Body of pancreas (tissue), 4 donors: ENCODE measurements around the gene MXD3. TPM values are rescaled to one million over a fixed set of nuclear protein-coding genes. Genes with fewer than 3 reads are reported as not detected.

Experiments
- ATAC-seq: fragments of 150-250 bp; one replicate; pipeline ENCODE4 v1.9.1; 2016
- DNase-seq, 4 donors: peaks; one replicate each; pipeline ENCODE4 v3.0.0-alpha.2; 2019
- H3K27ac ChIP-seq, 4 donors: fragments of 200-600 bp; sonication (generic); 1 replicate in 3 of 4; 2 replicates in 1 of 4; pipeline versions ENCODE4 v1.5.1 to v1.6.1; 2016 to 2019; ENCODE audit warnings: mild to moderate bottlenecking in 1 of 4, mixed read lengths in 1 of 4, moderate library complexity in 1 of 4
- H3K27me3 ChIP-seq, 2 donors: fragments of 200-600 bp; sonication (generic); one replicate each; pipeline ENCODE4 v1.6.0; 2016; ENCODE audit warnings: mild to moderate bottlenecking in 1 of 2
- H3K36me3 ChIP-seq, 2 donors: fragments of 200-600 bp; sonication (generic); replicated peaks in 1 of 2; 2 replicates each; pipeline ENCODE4 v1.5.1; 2016; ENCODE audit warnings: low read depth in 2 of 2; ENCODE audit not compliant: insufficient read depth in 1 of 2
- H3K4me1 ChIP-seq: fragments of 200-600 bp; sonication (generic); one replicate; pipeline ENCODE4 v1.6.0; 2016
- H3K4me3 ChIP-seq, 2 donors: fragments of 200-600 bp; sonication (generic); 1 replicate in 1 of 2; 2 replicates in 1 of 2; pipeline ENCODE4 v1.5.1; 2016 to 2019
- H3K9me3 ChIP-seq, 3 donors: fragments of 200-600 bp; sonication (generic); 1 replicate in 2 of 3; 2 replicates in 1 of 3; pipeline ENCODE4 v1.5.1; 2016
- POLR2A ChIP-seq, 3 donors: fragments of 450-650 bp; IDR thresholded peaks; one replicate each; pipeline ENCODE4 v1.6.1; 2016; ENCODE audit warnings: antibody characterized with exemption in 3 of 3, mild to moderate bottlenecking in 2 of 3
- whole genome bisulfite sequencing, 2 donors: methylation state at CpG; one replicate each; pipeline ENCODE4 v1.1.5; 2017; 5-methylcytosine and 5-hydroxymethylcytosine counted together
- intact Hi-C: fragments of 100-400 bp; cut with DNase I; formaldehyde crosslinking; loops from one replicate; pipeline ENCODE4 v1.15.1; 2023
- total RNA-seq, 2 donors: library from RNA; depleted of rRNA; stranded (reverse); fragments of >200 nt; gene quantifications; one replicate each; pipeline ENCODE4 v1.1.0, GENCODE V29; 2016
- TF ChIP-seq, protein P1 (sequence below), 7 experiments: fragments of 450-650 bp in 4 of 7; fragments of 200-600 bp in 3 of 7; sonication (generic) in 3 of 7; IDR thresholded peaks; one replicate each; pipeline ENCODE4 v1.5.1; 2016 to 2019; ENCODE audit warnings: antibody characterized with exemption in 7 of 7

Gene MXD3
- total RNA-seq, 2 donors from 2014 or later, result 13.2 to 21.4 TPM

DNA sequence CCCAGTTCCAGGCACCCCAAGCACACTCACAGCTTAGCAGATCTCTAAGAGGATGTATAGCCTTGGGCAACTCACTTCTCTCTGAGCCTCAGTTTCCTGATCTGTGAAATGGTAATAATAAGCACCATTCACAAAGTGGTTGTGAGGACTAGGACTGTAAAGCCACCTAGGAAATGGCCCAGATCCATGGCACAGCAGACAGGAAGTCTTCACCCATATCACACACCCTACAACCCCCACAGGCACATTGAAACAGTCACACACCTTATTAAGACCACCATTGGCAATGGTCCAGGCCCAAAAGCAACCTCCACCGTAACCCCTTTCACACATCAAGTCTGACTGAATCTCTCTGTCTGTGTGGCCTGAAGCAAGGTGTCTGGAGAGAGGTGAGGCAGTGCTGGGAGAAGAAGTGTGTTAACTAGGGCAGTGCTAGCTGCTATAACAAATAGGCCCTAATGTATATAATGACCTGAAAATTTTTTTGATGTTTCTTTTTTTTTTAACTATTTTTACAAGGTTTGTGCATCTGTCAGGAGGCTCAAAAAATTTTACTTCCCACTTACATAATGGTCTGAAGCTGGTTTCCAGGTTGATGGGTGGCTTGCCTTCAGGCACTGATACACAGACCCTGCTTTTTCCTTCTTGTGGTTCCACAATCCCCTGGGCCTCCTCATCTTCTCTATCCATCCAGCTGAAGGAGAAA lies 43.6 kb upstream of the MXD3 start:
- H3K27me3 ChIP-seq, result no peaks in the 10 kb centered on the region
- no peaks in the 10 kb centered on the region for H3K9me3 ChIP-seq
- H3K4me3 ChIP-seq, result no peak overlapping the region
- intact Hi-C loops, result loop anchor here (5.0 kb wide), 1 partner anchor 33 kb away; no protein-coding TSS in a partner anchor
- DNase-seq, result no peak
- TF ChIP-seq, protein P1, sequence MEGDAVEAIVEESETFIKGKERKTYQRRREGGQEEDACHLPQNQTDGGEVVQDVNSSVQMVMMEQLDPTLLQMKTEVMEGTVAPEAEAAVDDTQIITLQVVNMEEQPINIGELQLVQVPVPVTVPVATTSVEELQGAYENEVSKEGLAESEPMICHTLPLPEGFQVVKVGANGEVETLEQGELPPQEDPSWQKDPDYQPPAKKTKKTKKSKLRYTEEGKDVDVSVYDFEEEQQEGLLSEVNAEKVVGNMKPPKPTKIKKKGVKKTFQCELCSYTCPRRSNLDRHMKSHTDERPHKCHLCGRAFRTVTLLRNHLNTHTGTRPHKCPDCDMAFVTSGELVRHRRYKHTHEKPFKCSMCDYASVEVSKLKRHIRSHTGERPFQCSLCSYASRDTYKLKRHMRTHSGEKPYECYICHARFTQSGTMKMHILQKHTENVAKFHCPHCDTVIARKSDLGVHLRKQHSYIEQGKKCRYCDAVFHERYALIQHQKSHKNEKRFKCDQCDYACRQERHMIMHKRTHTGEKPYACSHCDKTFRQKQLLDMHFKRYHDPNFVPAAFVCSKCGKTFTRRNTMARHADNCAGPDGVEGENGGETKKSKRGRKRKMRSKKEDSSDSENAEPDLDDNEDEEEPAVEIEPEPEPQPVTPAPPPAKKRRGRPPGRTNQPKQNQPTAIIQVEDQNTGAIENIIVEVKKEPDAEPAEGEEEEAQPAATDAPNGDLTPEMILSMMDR (IDR thresholded peaks at IDR 0.05), result no peak
- TF ChIP-seq POLR2A (IDR thresholded peaks at IDR 0.05), result no peak
- H3K36me3 ChIP-seq, result no peaks in the 10 kb centered on the region
- WGBS, 2 donors, result 94 to 95% methylated on average over 1 of the region's 1 CpG
- H3K4me1 ChIP-seq, result peaks cover 11% of the 10 kb centered on the region
- no peak for ATAC-seq
- no peak overlapping the region for H3K27ac ChIP-seq

DNA sequence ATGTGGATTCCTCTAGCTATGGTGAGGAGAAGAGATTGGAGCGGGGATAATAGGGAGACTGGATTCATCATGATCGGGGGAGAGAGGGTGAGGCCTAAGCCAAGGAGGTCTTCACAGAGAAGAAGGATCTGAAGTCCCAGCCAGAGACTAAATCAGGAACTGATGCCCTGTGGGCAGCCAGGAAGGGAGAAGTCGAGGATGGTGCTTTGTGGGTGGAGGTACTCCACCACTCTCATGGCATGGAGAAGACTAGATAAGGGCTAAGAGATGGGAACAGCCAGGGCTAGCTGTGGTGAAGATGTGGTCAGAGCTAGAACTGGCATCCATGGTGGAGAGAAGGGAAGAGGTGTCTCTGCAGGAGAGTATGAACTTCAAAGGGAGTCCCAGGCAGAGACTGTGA lies 43.0 kb upstream of the MXD3 start:
- Histone ChIP-seq H3K4me3 (no peak overlapping the region), H3K27ac (no peak overlapping the region), H3K36me3 (no peaks in the 10 kb centered on the region), H3K9me3 (no peaks in the 10 kb centered on the region), H3K27me3 (no peaks in the 10 kb centered on the region), H3K4me1 (peaks cover 17% of the 10 kb centered on the region)
- intact Hi-C loops, result loop anchor here (5.0 kb wide), 1 partner anchor 32 kb away; no protein-coding TSS in a partner anchor
- DNase-seq (no peak), ATAC-seq (no peak)
- 65 to 86% methylated on average over 3 of the region's 3 CpGs for WGBS, 2 donors
- TF ChIP-seq, protein P1 (IDR thresholded peaks at IDR 0.05), result no peak
- TF ChIP-seq POLR2A (IDR thresholded peaks at IDR 0.05), result no peak

DNA sequence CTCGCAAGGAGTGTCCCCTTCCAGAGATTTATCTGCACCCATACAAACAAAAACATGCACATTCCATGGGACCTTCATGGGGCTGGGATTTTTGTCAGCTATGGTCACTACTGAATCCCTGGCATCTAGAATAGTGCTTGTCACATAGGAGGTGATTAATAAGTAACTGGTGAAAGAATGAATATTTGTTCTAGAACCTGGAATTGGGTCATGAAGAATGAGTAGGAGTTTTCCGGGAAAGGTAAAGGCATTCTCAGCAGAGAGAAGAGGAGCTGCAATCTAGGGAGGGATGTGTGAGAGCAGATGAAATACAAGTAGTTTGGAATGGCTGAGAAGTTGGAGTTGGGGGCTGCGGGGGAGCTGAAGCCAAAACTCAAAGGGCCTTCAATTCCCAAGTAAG lies 42.6 kb upstream of the MXD3 start:
- H3K36me3 ChIP-seq, result no peaks in the 10 kb centered on the region
- DNase-seq, result no peak
- no peak overlapping the region for H3K27ac ChIP-seq
- intact Hi-C loops, result no loop called here
- TF ChIP-seq, protein P1 (IDR thresholded peaks at IDR 0.05), result no peak
- ATAC-seq, result no peak
- H3K4me1 ChIP-seq, result peaks cover 21% of the 10 kb centered on the region
- no peak overlapping the region for H3K4me3 ChIP-seq
- WGBS, 2 donors, result 86 to 92% methylated on average over 3 of the region's 3 CpGs
- H3K27me3 ChIP-seq, result no peaks in the 10 kb centered on the region
- H3K9me3 ChIP-seq, result no peaks in the 10 kb centered on the region

DNA sequence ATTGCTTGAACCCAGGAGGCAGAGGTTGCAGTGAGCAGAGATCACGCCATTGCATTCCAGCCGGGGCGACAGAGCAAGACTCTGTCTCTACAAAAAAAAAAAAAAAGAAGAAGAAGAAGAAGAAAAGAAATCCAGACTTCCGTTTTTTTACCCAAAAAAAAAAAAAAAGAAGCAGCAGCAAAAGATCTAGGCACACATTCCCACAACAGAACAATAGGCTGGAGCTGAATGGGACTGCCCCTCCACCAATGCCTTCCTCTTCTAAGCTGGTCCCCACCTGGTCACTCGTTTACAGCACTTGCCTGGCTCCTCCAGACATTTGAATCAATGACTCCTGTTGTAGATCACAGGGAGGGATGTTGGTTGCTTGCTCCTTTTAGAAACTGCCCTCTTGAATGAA lies 41.4 kb upstream of the MXD3 start:
- H3K27me3 ChIP-seq, result no peaks in the 10 kb centered on the region
- no peaks in the 10 kb centered on the region for H3K36me3 ChIP-seq
- no peaks in the 10 kb centered on the region for H3K9me3 ChIP-seq
- WGBS, 2 donors, result 74 to 77% methylated on average over 5 of the region's 5 CpGs
- H3K27ac ChIP-seq, result no peak overlapping the region
- H3K4me3 ChIP-seq, result no peak overlapping the region
- intact Hi-C loops, result no loop called here
- DNase-seq (no peak), ATAC-seq (no peak)
- H3K4me1 ChIP-seq, result peaks cover 31% of the 10 kb centered on the region
- TF ChIP-seq, protein P1 (IDR thresholded peaks at IDR 0.05), result no peak
- no peak for TF ChIP-seq POLR2A (IDR thresholded peaks at IDR 0.05)
